Osteoblast (primary cell): ENCODE measurements around the gene GPR62. TPM values are rescaled to one million over a fixed set of nuclear protein-coding genes. Genes with fewer than 3 reads are reported as not detected.

Source experiments
- DNase-seq: peaks from one replicate; pipeline ENCODE4 v3.0.0; 2011; ENCODE audit warnings: low spot score, mixed read lengths; ENCODE audit not compliant: insufficient read length; ENCODE audit errors: missing footprints
- H2AFZ ChIP-seq: 2 replicates; pipeline ENCODE4 v1.6.0; 2011; ENCODE audit warnings: mild to moderate bottlenecking, low read length
- H3K27ac ChIP-seq: 2 replicates; pipeline ENCODE4 v1.5.1; 2011; ENCODE audit warnings: mild to moderate bottlenecking, low read depth, low read length, moderate library complexity
- H3K27me3 ChIP-seq: 2 replicates; pipeline ENCODE4 v1.6.0; 2012; ENCODE audit warnings: mild to moderate bottlenecking, control low read depth, inconsistent platforms, low read length, moderate library complexity; ENCODE audit not compliant: insufficient read depth
- H3K36me3 ChIP-seq: 2 replicates; pipeline ENCODE4 v1.5.1; 2011; ENCODE audit warnings: mild to moderate bottlenecking, low read length, control low read depth, moderate library complexity; ENCODE audit not compliant: insufficient read depth
- H3K4me1 ChIP-seq: 2 replicates; pipeline ENCODE4 v1.5.1; 2011; ENCODE audit warnings: mild to moderate bottlenecking, low read length, control low read depth, moderate library complexity; ENCODE audit not compliant: insufficient read depth
- H3K4me2 ChIP-seq: 2 replicates; pipeline ENCODE4 v1.6.0; 2011; ENCODE audit warnings: mild to moderate bottlenecking, low read length; ENCODE audit not compliant: insufficient read depth
- H3K4me3 ChIP-seq: fragments of 200-600 bp; sonication (generic); 3 replicates; pipeline ENCODE4 v1.5.1; 2012; ENCODE audit warnings: mild to moderate bottlenecking, low read length, inconsistent platforms; ENCODE audit not compliant: insufficient read depth
- H3K79me2 ChIP-seq: 2 replicates; pipeline ENCODE4 v1.6.0; 2012; ENCODE audit warnings: mild to moderate bottlenecking, low read length, control low read depth, inconsistent platforms; ENCODE audit not compliant: insufficient read depth
- H3K9me3 ChIP-seq: 2 replicates; pipeline ENCODE4 v1.5.1; 2011; ENCODE audit warnings: low read depth, low read length, control low read depth
- H4K20me1 ChIP-seq: 2 replicates; pipeline ENCODE4 v1.6.0; 2012; ENCODE audit warnings: mild to moderate bottlenecking, low read length, control low read depth; ENCODE audit not compliant: insufficient read depth
- total RNA-seq: library from RNA; depleted of rRNA; stranded (reverse); fragments of >200 nt; gene quantifications from 2 replicates; pipeline ENCODE4 v1.2.3, GENCODE V29; 2012
- TF ChIP-seq, protein P1 (sequence below): IDR thresholded peaks from 2 replicates; pipeline ENCODE4 v1.5.1; 2011; ENCODE audit warnings: mild to moderate bottlenecking, low read depth, low read length, moderate library complexity; ENCODE audit errors: extremely low read depth

The GPR62 gene
- total RNA-seq, 1 donor, result not detected

DNA sequence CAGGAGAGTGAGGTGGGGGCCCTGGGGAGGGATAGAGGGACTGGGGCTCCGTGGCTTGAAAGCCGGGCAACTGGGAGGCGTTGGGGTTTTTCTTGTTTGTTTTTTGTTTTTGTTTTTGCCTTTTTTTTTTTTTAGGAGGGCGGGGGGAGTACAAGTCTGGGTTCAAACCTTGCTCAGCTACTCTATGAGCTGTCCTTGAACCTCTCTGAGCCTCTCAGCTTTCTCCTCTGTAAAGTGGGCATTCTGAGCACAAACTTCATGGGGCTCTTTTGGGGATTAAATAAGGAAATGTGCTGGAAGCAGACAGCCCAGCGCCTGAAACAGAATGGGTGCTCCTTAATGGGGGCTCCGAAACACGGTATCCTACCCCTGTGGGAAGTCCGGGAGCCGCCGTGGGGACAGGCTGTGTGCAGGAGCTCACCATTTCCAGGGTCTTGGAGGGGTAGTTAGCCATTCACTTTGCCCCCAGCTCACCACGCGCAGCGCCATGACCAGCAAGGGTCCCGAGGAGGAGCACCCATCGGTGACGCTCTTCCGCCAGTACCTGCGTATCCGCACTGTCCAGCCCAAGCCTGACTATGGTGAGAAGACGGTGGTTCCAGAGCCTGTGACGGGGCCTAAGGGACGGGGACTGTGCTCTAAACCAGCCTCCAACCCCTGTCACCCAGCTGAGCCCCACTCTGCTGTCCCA lies 28.5 kb downstream of the GPR62 start:
- peak overlapping the region; percentile 95 for H2AFZ ChIP-seq
- TF ChIP-seq, protein P1, sequence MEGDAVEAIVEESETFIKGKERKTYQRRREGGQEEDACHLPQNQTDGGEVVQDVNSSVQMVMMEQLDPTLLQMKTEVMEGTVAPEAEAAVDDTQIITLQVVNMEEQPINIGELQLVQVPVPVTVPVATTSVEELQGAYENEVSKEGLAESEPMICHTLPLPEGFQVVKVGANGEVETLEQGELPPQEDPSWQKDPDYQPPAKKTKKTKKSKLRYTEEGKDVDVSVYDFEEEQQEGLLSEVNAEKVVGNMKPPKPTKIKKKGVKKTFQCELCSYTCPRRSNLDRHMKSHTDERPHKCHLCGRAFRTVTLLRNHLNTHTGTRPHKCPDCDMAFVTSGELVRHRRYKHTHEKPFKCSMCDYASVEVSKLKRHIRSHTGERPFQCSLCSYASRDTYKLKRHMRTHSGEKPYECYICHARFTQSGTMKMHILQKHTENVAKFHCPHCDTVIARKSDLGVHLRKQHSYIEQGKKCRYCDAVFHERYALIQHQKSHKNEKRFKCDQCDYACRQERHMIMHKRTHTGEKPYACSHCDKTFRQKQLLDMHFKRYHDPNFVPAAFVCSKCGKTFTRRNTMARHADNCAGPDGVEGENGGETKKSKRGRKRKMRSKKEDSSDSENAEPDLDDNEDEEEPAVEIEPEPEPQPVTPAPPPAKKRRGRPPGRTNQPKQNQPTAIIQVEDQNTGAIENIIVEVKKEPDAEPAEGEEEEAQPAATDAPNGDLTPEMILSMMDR, result no peak
- H4K20me1 ChIP-seq, result peaks cover 6% of the 10 kb centered on the region
- no peaks in the 10 kb centered on the region for H3K36me3 ChIP-seq
- peak overlapping the region; percentile 74 for H3K4me3 ChIP-seq
- no peak for DNase-seq
- no peaks in the 10 kb centered on the region for H3K27me3 ChIP-seq
- H3K79me2 ChIP-seq, result peaks cover 24% of the 10 kb centered on the region
- H3K4me1 ChIP-seq, result peaks cover 22% of the 10 kb centered on the region
- peak overlapping the region; percentile 99 for H3K4me2 ChIP-seq
- H3K27ac ChIP-seq, result peak overlapping the region; percentile 85
- H3K9me3 ChIP-seq, result no peaks in the 10 kb centered on the region

DNA sequence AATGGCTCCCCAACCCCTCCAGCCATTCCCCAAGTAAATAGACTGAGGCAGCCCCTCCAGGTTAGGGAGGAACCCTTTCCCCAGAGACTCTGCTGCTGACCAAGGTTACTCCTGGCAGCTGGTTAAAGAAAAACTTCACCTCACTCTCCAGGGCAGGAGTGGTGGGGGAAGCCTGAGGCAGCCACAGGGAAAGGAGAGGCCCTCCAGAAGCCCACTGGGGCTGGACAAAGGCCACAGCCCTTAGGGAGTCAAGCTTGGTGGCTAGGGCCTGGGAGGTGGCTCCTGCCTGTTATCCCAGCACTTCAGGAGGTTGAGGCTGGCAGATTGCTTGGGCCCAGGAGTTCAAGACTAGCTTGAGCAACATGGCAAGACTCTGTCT lies 29.1 kb downstream of the GPR62 start:
- Histone ChIP-seq H3K36me3 (no peaks in the 10 kb centered on the region), H3K4me2 (peak overlapping the region; percentile 99), H2AFZ (no peak overlapping the region), H3K4me1 (peaks cover 22% of the 10 kb centered on the region), H3K9me3 (no peaks in the 10 kb centered on the region), H3K79me2 (peaks cover 24% of the 10 kb centered on the region), H4K20me1 (peaks cover 6% of the 10 kb centered on the region), H3K4me3 (peak overlapping the region; percentile 74), H3K27ac (peak overlapping the region; percentile 85), H3K27me3 (no peaks in the 10 kb centered on the region)
- TF ChIP-seq, protein P1, result no peak
- peak; percentile 85 for DNase-seq

DNA sequence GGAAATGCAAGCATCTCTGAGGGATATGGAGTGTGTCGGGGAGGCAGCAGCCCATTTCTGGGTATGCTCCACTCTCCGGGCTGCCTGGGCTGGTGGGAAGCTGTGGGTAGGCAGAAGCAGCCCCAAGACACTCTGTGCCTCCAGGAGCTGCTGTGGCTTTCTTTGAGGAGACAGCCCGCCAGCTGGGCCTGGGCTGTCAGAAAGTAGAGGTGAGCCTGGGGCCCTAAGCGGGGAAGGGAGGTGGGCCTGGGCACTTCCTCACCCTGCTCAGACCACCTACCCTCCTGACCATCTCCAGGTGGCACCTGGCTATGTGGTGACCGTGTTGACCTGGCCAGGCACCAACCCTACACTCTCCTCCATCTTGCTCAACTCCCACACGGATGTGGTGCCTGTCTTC lies 29.9 kb downstream of the GPR62 start:
- Histone ChIP-seq H3K79me2 (peaks cover 24% of the 10 kb centered on the region), H2AFZ (no peak overlapping the region), H3K27ac (no peak overlapping the region), H3K36me3 (no peaks in the 10 kb centered on the region), H4K20me1 (peaks cover 10% of the 10 kb centered on the region), H3K4me3 (no peak overlapping the region), H3K4me2 (no peak overlapping the region), H3K9me3 (no peaks in the 10 kb centered on the region), H3K4me1 (peaks cover 22% of the 10 kb centered on the region), H3K27me3 (no peaks in the 10 kb centered on the region)
- DNase-seq, result no peak
- TF ChIP-seq, protein P1, result no peak

DNA sequence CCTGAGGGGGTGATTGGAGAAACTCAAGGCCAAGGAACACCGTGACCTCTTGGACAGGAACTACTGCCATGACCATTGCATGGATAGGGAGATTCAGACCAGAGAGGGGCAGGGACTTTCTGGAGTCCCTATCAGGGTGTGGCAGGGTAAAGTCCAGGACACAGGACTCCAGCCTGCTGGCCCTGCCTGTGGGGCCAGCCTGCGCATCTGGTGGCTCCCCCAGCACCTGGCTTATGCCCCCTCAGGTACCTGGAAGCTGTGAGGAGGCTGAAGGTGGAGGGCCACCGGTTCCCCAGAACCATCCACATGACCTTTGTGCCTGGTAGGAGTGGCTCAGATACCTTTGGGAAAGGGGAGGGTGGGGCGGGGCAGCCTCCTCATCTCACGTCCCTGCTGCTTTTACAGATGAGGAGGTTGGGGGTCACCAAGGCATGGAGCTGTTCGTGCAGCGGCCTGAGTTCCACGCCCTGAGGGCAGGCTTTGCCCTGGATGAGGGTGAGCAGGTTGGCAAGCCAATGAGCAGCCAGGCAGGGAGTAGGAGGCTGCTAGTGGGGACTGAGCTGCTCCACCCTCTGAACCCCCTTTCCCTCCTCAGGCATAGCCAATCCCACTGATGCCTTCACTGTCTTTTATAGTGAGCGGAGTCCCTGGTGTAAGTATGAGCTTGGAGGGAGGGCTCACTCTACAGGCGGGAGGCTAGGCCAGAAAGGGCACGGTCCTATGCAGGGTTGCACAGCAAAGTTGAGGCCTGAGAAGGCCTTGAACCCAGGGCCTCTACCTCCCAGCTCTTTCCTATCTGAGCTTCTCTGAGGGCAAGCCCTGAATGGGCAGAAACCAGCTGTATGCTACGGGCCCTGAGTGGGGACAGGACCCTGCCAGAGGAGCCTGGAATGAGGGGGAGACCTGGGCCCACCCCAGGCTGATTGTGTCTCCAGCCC lies 31.1 kb downstream of the GPR62 start:
- Histone ChIP-seq H4K20me1 (peaks cover 8% of the 10 kb centered on the region), H3K27me3 (no peaks in the 10 kb centered on the region), H3K36me3 (peaks cover under 1% of the 10 kb centered on the region), H2AFZ (no peak overlapping the region), H3K27ac (no peak overlapping the region), H3K4me2 (no peak overlapping the region), H3K79me2 (peaks cover 17% of the 10 kb centered on the region), H3K4me1 (peaks cover 22% of the 10 kb centered on the region), H3K4me3 (no peak overlapping the region), H3K9me3 (no peaks in the 10 kb centered on the region)
- TF ChIP-seq, protein P1, result no peak
- peak; percentile 79 for DNase-seq
